LNCaP clone FGC (cell line): ENCODE measurements around the gene GPC1.

Source experiments
- DNase-seq: peaks from one replicate; pipeline ENCODE4 v3.0.0-alpha.2; 2011; ENCODE audit warnings: low read depth
- H3K4me3 ChIP-seq: 2 replicates; pipeline ENCODE4 v1.5.1; 2011; ENCODE audit warnings: mild to moderate bottlenecking, low read depth, low read length, control low read depth
- CTCF ChIP-seq: IDR thresholded peaks from 2 replicates; pipeline ENCODE4 v1.5.1; 2012; ENCODE audit warnings: mild to moderate bottlenecking; ENCODE audit not compliant: control insufficient read depth, insufficient read depth; ENCODE audit errors: extremely low read depth

The GPC1 gene

GRCh38 chr2:240403396-240404104, 31.9 kb upstream of the GPC1 start:
- H3K4me3 ChIP-seq, result no peak overlapping the region
- no peak for DNase-seq
- no peak for TF ChIP-seq CTCF

GRCh38 chr2:240404174-240404852, 31.1 kb upstream of the GPC1 start:
- H3K4me3 ChIP-seq, result no peak overlapping the region
- TF ChIP-seq CTCF, result no peak
- no peak for DNase-seq

GRCh38 chr2:240405133-240405532, 30.3 kb upstream of the GPC1 start:
- no peak for DNase-seq

GRCh38 chr2:240405684-240406313, 29.7 kb upstream of the GPC1 start:
- no peak for DNase-seq
- no peak for TF ChIP-seq CTCF
- no peak overlapping the region for H3K4me3 ChIP-seq

More at GRCh38 chr2:240405133-240405532, 30.3 kb upstream of the GPC1 start:
- no peak for TF ChIP-seq CTCF
- no peak overlapping the region for H3K4me3 ChIP-seq

GRCh38 chr2:240407090-240407489, 28.4 kb upstream of the GPC1 start:
- TF ChIP-seq CTCF, result no peak
- no peak overlapping the region for H3K4me3 ChIP-seq
- no peak for DNase-seq

GRCh38 chr2:240410004-240410403, 25.5 kb upstream of the GPC1 start:
- no peak overlapping the region for H3K4me3 ChIP-seq
- no peak for TF ChIP-seq CTCF
- no peak for DNase-seq
